CD4-positive, alpha-beta T cell treated with Interleukin-6 at 100 ng/mL for 8 hours (primary cell): ENCODE data around the gene CLP1.
"Not testable (repeated sequence)": the region's sequence is repeated elsewhere in the genome, so short reads cannot be mapped to it uniquely, and the experiment has no call there.

Experiments used
- DNase-seq: peaks from one replicate; pipeline ENCODE4 v3.0.0-alpha.2; 2020; ENCODE audit warnings: mixed read lengths, low spot score

CLP1 gene

GRCh38 chr11:57667117-57667735 is 9.7 kb downstream of the CLP1 start:
- DNase-seq, result peak; percentile 97

GRCh38 chr11:57667736-57668433 is 10.3 kb downstream of the CLP1 start, which contains the start of gene ZDHHC5:
Gene ZDHHC5 (plus strand): TSS chr11:57668114. CDS start chr11:57673091, 4,977 bp downstream.
- DNase-seq, result peak; percentile 99

DNA sequence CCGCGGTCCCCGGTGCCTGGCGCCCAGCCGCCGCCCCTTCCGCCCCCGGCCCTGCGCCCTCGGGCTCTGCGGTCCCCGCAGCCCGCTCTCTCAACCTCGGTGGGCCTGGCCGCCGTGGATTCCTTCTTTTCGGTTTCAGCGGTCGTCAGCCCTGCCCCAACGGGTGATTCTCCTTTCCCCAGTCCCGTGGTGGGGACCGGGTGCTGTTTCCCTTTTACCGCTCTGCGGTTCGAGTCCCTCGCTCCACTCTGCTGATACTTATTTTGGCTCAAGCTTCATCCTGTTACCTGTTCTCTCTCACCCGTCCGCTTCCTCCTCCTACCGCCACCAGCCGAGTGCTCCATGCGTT is 10.8 kb downstream of the CLP1 start:
- peak; percentile 19 for DNase-seq

DNA sequence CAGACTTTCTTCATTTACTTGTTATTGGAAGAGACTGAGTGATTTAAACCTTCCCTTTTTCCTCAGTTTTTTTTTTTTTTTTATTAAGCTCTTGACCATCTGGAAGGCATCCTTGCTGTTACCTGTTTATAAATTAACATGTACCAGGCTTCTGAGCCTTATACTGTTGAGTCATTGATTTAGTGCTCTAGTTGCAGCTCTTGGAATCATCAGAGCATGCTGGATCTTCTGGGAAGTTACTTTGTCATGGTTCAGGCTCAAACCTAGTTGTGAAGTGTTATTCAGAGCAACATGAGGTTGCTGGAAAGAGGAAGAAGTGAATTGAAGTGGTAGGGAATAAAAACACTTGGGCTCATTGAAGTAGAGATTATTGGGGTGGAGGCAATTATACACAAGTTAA is 16.7 kb downstream of the CLP1 start:
- DNase-seq, result no peak

GRCh38 chr11:57675176-57675941 is 17.8 kb downstream of the CLP1 start:
- DNase-seq, result no peak

GRCh38 chr11:57679396-57679795 is 21.8 kb downstream of the CLP1 start:
- DNase-seq, result no peak

GRCh38 chr11:57680552-57680874 is 23.0 kb downstream of the CLP1 start:
- DNase-seq, result no peak

DNA sequence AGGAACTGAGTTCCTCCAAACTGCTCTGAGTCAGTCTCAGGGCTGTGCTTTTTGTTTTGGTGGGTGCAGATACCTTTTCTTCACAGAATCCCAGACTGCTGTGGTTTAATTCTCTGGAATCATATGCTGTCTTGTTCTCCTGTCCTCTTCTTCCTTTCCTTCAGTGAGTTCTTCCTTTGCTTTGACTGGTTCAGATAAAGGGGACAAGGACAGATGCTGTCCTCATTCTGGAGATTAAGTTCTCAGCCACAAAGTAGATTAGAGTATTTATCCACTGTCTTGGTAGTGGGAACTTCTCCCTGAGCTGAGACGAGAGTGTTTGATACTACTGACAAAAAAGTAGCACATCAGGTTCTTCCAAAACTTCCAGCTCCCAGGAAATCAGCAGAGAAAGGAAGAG is 23.6 kb downstream of the CLP1 start:
- no peak for DNase-seq

DNA sequence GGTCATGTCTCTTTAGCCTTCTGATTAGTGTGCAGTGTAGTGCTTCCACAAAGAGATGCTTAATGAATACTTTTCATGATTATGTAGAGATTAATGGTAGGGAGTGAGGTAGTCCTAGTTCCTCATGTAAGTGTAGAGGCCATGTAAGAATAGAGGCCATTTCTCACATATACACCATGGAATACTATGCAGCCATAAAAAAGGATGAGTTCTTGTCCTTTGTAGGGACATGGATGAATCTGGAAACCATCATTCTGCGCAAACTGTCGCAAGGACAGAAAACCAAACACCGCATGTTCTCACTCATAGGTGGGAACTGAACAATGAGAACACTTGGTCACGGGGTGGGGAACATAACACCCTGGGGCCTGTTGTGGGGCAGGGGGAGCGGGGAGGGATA is 32.9 kb downstream of the CLP1 start:
- DNase-seq, result not testable (repeated sequence)

- DNase-seq, result no peak
These were observed 41.3 kb downstream of the CLP1 start for GRCh38 chr11:57698843-57699365.

- DNase-seq, result no peak
These were observed 42.3 kb downstream of the CLP1 start for GRCh38 chr11:57699813-57700212.

- no peak for DNase-seq
These were observed 42.9 kb downstream of the CLP1 start for GRCh38 chr11:57700425-57700824.

DNA sequence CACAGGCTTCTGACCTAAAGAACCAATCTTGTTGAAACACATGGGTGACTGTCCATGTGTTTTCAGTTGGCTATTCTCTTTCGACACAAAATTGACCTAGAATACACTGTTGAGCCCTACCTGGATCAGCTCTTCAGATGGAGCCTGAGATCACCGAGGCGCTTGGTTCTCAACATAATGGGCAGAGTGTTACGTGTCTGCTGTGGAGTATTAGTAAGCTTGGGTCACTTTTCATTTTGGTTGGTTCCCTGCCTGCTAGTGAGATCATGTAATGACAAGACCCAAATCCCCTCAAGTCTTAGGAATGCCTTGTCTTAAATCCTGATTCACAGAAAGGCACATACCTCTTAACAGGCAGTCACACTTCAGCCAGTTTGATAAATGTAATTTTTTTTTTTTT is 45.8 kb downstream of the CLP1 start:
- no peak for DNase-seq

- DNase-seq, result no peak
These were observed 47.4 kb downstream of the CLP1 start for GRCh38 chr11:57704932-57705331.

DNA sequence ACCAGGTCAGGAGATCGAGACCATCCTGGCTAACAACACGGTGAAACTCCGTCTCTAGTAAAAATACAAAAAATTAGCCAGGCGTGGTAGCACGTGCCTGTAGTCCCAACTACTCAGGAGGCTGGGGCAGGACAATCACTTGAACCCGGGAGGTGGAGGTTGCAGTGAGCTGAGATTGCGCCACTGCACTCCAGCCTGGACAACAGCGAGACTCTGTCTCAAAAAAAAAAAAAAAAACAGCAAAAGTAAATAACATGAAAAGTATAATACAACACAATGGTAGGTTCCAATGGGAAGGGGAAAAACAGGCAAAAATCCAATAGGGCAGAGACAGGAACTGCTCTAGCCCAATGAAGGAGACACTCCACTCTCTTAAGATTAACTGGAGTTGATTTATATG is 47.9 kb downstream of the CLP1 start:
- not testable (repeated sequence) for DNase-seq

DNA sequence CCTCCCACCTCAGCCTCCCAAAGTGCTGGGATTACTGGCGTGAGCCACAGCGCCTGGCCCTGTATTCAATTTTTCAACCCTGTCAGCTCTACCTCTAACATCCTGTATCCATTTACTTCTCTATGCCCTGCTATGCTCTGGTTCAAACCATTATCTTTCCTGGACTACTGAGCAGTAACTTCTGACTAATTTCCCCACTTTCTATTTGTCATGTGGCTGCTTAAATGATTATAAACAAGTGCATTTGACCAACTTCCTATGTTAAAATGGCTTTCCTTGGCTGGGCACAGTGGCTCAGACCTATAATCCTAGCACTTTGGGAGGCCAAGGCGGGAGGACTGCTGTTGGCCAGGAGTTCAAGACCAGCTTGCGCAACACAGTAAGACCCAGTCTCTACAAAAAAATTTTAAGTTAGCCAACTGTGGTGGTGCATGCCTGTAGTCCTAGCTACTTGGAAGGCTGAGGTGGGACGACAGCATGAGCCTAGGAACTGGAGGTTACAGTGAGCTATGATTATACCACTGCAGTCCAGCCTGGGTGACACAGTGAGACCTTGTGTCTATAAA is 52.3 kb downstream of the CLP1 start:
- DNase-seq, result no peak
